Right lobe of liver (tissue), 4 donors: ENCODE measurements around the gene STOM.
A peak's percentile ranks its signal among the peaks of the same experiment; 100 is the strongest.

Experiments
- POLR2A ChIP-seq: fragments of 450-650 bp; IDR thresholded peaks from one replicate; pipeline ENCODE4 v1.6.1; 2017; ENCODE audit warnings: antibody characterized with exemption, mild to moderate bottlenecking
- TF ChIP-seq, protein P1 (sequence below), 4 donors: fragments of 200-600 bp in 3 of 4; fragments of 450-650 bp in 1 of 4; IDR thresholded peaks; one replicate each; pipeline versions ENCODE4 v1.5.1 to v1.8.0; 2016 to 2022; ENCODE audit warnings: antibody characterized with exemption in 4 of 4, mild to moderate bottlenecking in 2 of 4
- donor health status: DM: no; HTN: no; CAD: no.
- donor health status: DM: no; HTN: no; CAD: no.
- donor health status: DM: no; HTN: yes; CAD: no.

DNA sequence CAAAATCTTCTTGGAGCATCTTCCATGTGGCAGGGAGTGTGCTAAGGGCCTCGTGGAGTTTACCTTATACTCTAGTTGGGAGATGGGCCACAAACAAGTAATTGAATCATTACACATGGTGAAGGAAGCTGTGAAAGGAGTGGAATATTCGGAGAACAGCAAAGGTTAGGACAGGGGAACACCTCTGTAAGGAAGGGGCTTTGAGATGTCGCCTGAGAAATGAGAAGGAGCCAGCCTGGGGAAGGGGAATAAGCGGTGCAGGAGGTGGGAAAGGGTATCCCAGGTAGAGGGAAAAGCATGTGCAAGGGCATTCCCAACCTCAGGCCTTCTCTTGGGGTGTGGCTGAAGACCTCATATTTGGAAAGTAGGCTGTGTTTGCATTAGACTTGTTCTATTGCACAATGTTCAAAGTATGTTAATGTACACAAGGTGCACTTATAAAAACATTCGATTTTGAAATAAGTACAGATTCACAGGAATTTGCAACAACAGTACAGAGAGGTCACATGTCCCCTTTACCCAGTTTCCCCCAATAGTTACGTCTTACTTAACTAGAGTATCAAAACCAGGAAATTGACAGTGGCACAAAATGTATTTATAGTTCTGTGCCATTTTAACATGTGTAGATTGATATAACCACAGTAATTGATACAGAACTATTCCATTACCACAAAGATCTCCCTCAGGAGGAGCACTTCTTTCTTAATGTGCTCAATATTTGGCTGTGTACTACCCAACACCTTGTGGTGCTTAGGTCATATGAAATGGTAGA lies 2.4 kb upstream of the STOM start:
- TF ChIP-seq, protein P1, sequence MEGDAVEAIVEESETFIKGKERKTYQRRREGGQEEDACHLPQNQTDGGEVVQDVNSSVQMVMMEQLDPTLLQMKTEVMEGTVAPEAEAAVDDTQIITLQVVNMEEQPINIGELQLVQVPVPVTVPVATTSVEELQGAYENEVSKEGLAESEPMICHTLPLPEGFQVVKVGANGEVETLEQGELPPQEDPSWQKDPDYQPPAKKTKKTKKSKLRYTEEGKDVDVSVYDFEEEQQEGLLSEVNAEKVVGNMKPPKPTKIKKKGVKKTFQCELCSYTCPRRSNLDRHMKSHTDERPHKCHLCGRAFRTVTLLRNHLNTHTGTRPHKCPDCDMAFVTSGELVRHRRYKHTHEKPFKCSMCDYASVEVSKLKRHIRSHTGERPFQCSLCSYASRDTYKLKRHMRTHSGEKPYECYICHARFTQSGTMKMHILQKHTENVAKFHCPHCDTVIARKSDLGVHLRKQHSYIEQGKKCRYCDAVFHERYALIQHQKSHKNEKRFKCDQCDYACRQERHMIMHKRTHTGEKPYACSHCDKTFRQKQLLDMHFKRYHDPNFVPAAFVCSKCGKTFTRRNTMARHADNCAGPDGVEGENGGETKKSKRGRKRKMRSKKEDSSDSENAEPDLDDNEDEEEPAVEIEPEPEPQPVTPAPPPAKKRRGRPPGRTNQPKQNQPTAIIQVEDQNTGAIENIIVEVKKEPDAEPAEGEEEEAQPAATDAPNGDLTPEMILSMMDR (IDR thresholded peaks at IDR 0.05) = peak in 1 of 4 donors; percentile 19
- no peak for TF ChIP-seq POLR2A
